Spleen (tissue), 11 donors: ENCODE results near the gene CD3D. TPM values are rescaled to one million over a fixed set of nuclear protein-coding genes. Genes with fewer than 3 reads are reported as not detected.

Source experiments
- DNase-seq: peaks from one replicate; pipeline ENCODE4 v3.0.0-alpha.2; 2020
- H3K27ac ChIP-seq, 8 donors: fragments of 200-600 bp; sonication (generic) in 7 of 8; 1 replicate in 4 of 8; 2 replicates in 4 of 8; pipeline versions ENCODE4 v1.5.0 to v1.8.0; 2016 to 2021; ENCODE audit warnings: inconsistent platforms in 4 of 8, mild to moderate bottlenecking in 4 of 8, moderate library complexity in 1 of 8
- H3K27me3 ChIP-seq, 7 donors: fragments of 200-600 bp; sonication (generic) in 6 of 7; replicated peaks in 1 of 7; 1 replicate in 4 of 7; 2 replicates in 3 of 7; pipeline versions ENCODE4 v1.5.0 to v1.8.0; 2016 to 2021; ENCODE audit warnings: inconsistent platforms in 3 of 7, mild to moderate bottlenecking in 1 of 7
- H3K36me3 ChIP-seq, 6 donors: fragments of 200-600 bp; sonication (generic) in 5 of 6; 1 replicate in 4 of 6; 2 replicates in 2 of 6; pipeline versions ENCODE4 v1.5.0 to v1.8.0; 2016 to 2021; ENCODE audit warnings: inconsistent platforms in 2 of 6
- H3K4me1 ChIP-seq, 6 donors: fragments of 200-600 bp; sonication (generic) in 5 of 6; 1 replicate in 3 of 6; 2 replicates in 3 of 6; pipeline versions ENCODE4 v1.5.0 to v1.8.0; 2016 to 2021; ENCODE audit warnings: inconsistent platforms in 3 of 6
- H3K4me3 ChIP-seq, 8 donors: fragments of 200-600 bp; sonication (generic) in 7 of 8; 1 replicate in 4 of 8; 2 replicates in 4 of 8; pipeline versions ENCODE4 v1.5.0 to v1.8.0; 2016 to 2021; ENCODE audit warnings: inconsistent platforms in 4 of 8, mild to moderate bottlenecking in 4 of 8, moderate library complexity in 2 of 8
- H3K9me3 ChIP-seq, 8 donors: fragments of 200-600 bp; sonication (generic) in 7 of 8; 1 replicate in 4 of 8; 2 replicates in 4 of 8; pipeline versions ENCODE4 v1.5.0 to v1.8.0; 2016 to 2021; ENCODE audit warnings: inconsistent platforms in 4 of 8
- CTCF ChIP-seq, 11 experiments: fragments of 200-600 bp in 7 of 11; fragments of 450-650 bp in 4 of 11; sonication (generic) in 4 of 11; IDR thresholded peaks in 8 of 11; conservative IDR thresholded peaks in 3 of 11; 1 replicate in 7 of 11; 2 replicates in 4 of 11; pipeline versions ENCODE4 v1.4.0 to v1.8.0; 2016 to 2021; ENCODE audit warnings: antibody characterized with exemption in 11 of 11, inconsistent platforms in 4 of 11, mild to moderate bottlenecking in 1 of 11
- POLR2A ChIP-seq, 3 donors: fragments of 450-650 bp; IDR thresholded peaks; one replicate each; pipeline ENCODE4 v1.5.1; 2017; ENCODE audit warnings: antibody characterized with exemption in 3 of 3, mild to moderate bottlenecking in 1 of 3
- POLR2AphosphoS5 ChIP-seq, 3 donors: sonication (generic); formaldehyde crosslinking; IDR thresholded peaks; one replicate each; pipeline ENCODE4 v1.5.1; 2017; ENCODE audit warnings: antibody characterized with exemption in 3 of 3
- WGBS, 5 donors: extraction: QIAGEN DNeasy Blood & Tissue Kit in 3 of 5; methylation state at CpG; one replicate each; pipeline versions ENCODE4 v1.1.5 to v1.1.7; 2013 to 2018; 5-methylcytosine and 5-hydroxymethylcytosine counted together
- intact Hi-C: fragments of 100-400 bp; cut with DNase I; formaldehyde crosslinking; loops from one replicate; pipeline ENCODE4 v1.15.0; 2023; ENCODE audit warnings: low total_unique reads
- polyA plus RNA-seq, 3 donors: library from polyadenylated mRNA; stranded (reverse); fragments of 200-250 nt; gene quantifications; one replicate each; pipeline ENCODE4 v1.2.1, GENCODE V29; 2013
- total RNA-seq, 7 donors: library from RNA; depleted of rRNA in 3 of 7; stranded (reverse); fragments of >200 nt in 3 of 7; fragmentation: NEBNext Ultra II Directional in 4 of 7; extraction: Animal tissue kit (Norgen Biotek cat#: 25700) in 4 of 7; gene quantifications; one replicate each; pipeline versions ENCODE4 v1.1.0 to v1.2.1, GENCODE V29; 2016 to 2021
- donor health status: healthy with polysubstance abuse.
- donor health status: DM: no; HTN: no; CAD: no; lungs with moderate emphysema.
- donor health status: DM: no; HTN: no; CAD: no.
- donor health status: Bipolar disorder and iron deficiency.
- donor health status: healthy.
- donor health status: DM: no; HTN: no; CAD: no.
- donor health status: DM: yes; HTN: yes; CAD: no.

The CD3D gene
- total and polyA plus RNA-seq, 10 donors = 27.3 to 70.7 (median 42.3) TPM

- Histone ChIP-seq H3K36me3 (peaks cover 9 to 100% (median 94%) of the 10 kb centered on the region in 6 donors), H3K9me3 (no peaks in the 10 kb centered on the region), H3K27ac (no peak overlapping the region), H3K4me3 (no peak overlapping the region), H3K27me3 (no peaks in the 10 kb centered on the region), H3K4me1 (no peaks in the 10 kb centered on the region)
- intact Hi-C loops = no loop called here
- DNase-seq = no peak
- 92 to 97% (median 97%) methylated on average over 4 of the region's 4 CpGs for WGBS, 5 donors
- TF ChIP-seq CTCF (IDR thresholded peaks at IDR 0.05 in 8 of 11, conservative IDR thresholded peaks at IDR 0.05 in 3 of 11) (no peak), POLR2A (IDR thresholded peaks at IDR 0.05) (no peak), POLR2AphosphoS5 (IDR thresholded peaks at IDR 0.05) (no peak)
Observed at GRCh38 chr11:118379497-118379896, 37.0 kb upstream of the CD3D start.

- H3K9me3 ChIP-seq = no peaks in the 10 kb centered on the region
- intact Hi-C loops = no loop called here
Observed at GRCh38 chr11:118375978-118376377, 33.5 kb upstream of the CD3D start.

GRCh38 chr11:118374729-118375128, 32.2 kb upstream of the CD3D start:
- intact Hi-C loops = no loop called here
- 80 to 91% (median 83%) methylated on average over 3 of the region's 3 CpGs for WGBS, 5 donors
- Histone ChIP-seq H3K27me3 (no peaks in the 10 kb centered on the region), H3K36me3 (peaks cover 11 to 100% (median 97%) of the 10 kb centered on the region in 6 donors), H3K4me3 (no peak overlapping the region), H3K9me3 (no peaks in the 10 kb centered on the region), H3K27ac (no peak overlapping the region), H3K4me1 (no peaks in the 10 kb centered on the region)
- no peak for DNase-seq
- no peak for TF ChIP-seq POLR2A (IDR thresholded peaks at IDR 0.05)
- no peak for TF ChIP-seq POLR2AphosphoS5 (IDR thresholded peaks at IDR 0.05)
- no peak for TF ChIP-seq CTCF (IDR thresholded peaks at IDR 0.05 in 8 of 11, conservative IDR thresholded peaks at IDR 0.05 in 3 of 11)

More at GRCh38 chr11:118375978-118376377, 33.5 kb upstream of the CD3D start:
- Histone ChIP-seq H3K4me1 (no peaks in the 10 kb centered on the region), H3K36me3 (peaks cover 11 to 100% (median 95%) of the 10 kb centered on the region in 6 donors), H3K4me3 (no peak overlapping the region), H3K27ac (no peak overlapping the region), H3K27me3 (no peaks in the 10 kb centered on the region)
- TF ChIP-seq POLR2A (IDR thresholded peaks at IDR 0.05) (no peak), POLR2AphosphoS5 (IDR thresholded peaks at IDR 0.05) (no peak), CTCF (IDR thresholded peaks at IDR 0.05 in 8 of 11, conservative IDR thresholded peaks at IDR 0.05 in 3 of 11) (no peak)
- DNase-seq = no peak

GRCh38 chr11:118373871-118374270, 31.4 kb upstream of the CD3D start:
- Histone ChIP-seq H3K27me3 (no peaks in the 10 kb centered on the region), H3K36me3 (peaks cover 11 to 100% (median 97%) of the 10 kb centered on the region in 6 donors), H3K9me3 (no peaks in the 10 kb centered on the region), H3K4me3 (no peak overlapping the region), H3K27ac (no peak overlapping the region), H3K4me1 (no peaks in the 10 kb centered on the region)
- intact Hi-C loops = no loop called here
- WGBS, 5 donors = 93 to 96% (median 94%) methylated on average over 5 of the region's 5 CpGs
- DNase-seq = no peak
- TF ChIP-seq POLR2A (IDR thresholded peaks at IDR 0.05) = no peak
- no peak for TF ChIP-seq CTCF (IDR thresholded peaks at IDR 0.05 in 8 of 11, conservative IDR thresholded peaks at IDR 0.05 in 3 of 11)
- no peak for TF ChIP-seq POLR2AphosphoS5 (IDR thresholded peaks at IDR 0.05)
